ENCODE measurements around the gene TSC2. TPM values are rescaled to one million over a fixed set of nuclear protein-coding genes. Genes with fewer than 3 reads are reported as not detected.

The TSC2 gene
- total and polyA plus RNA-seq, 2 experiments from 2014 or later, result 52.2 to 53.7 TPM

DNA sequence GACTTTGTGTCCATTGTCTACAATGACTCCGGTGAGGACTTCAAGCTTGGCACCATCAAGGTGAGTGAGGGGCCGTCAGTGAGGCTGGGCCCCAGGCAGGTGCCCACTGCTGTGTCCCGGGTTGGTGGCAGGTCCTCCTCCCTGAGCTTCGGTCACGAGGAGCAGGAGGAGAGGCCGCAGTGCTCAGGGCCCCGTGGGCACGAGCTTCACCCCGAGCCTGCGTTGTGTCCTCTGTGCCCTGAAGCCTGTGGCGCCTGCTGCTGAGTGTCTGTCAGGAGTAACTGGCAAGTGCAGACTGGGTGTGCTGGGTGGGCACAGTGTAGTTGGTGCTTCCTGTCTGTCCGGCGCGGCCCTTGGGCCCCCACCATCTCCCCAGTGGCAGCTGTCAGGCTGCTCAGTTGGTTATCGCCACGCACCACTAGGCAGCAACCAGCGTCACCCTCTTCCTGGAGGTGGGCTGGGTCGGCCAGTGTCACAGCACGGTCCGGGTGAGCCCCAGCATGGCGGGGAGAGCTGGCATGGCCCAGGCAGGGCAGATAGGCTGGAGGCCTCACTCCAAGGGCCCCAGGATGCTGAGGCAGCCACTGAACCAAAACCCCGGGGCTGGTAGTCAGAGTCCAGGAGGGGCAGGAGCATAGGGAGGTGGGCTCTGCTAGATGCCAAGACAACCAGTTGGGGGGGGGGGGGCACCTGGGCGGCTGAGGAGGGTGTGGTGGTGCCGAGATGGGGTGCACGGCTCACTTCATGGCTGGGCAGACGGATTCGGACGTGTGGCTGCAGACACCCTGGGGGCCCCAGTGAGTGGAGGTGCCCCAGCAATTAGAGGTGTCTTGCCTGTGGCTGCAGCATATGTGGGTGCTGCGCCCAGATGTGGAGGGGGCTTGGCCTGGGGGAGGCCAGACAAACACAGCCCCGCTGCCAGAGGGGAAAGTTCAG, 39.3 kb downstream of the TSC2 start:
- in situ Hi-C loops (cut with MboI), result no loop called here
- Histone ChIP-seq H3K9me2 (ENCODE audit: insufficient read depth) (no peaks in the 10 kb centered on the region), H4K20me1 (ENCODE audit: insufficient read depth) (no peaks in the 10 kb centered on the region), H3K4me1 (ENCODE audit: insufficient read depth) (no peaks in the 10 kb centered on the region), H2AFZ (no peak overlapping the region), H3K9me3 (ENCODE audit: low read depth) (no peaks in the 10 kb centered on the region), H3K9ac (no peak overlapping the region), H3K27ac (no peak overlapping the region), H3K36me3 (ENCODE audit: low read depth) (peaks cover 16% of the 10 kb centered on the region; the same call in 1 of the 2 replicates), H3K79me2 (ENCODE audit: insufficient read depth) (no peaks in the 10 kb centered on the region), H3K4me3 (no peak overlapping the region), H3K27me3 (replicated peaks; ENCODE audit: insufficient read depth) (no peaks in the 10 kb centered on the region), H3F3A (ENCODE audit: insufficient read depth) (0 out of 2 replicates have a peak, but pooled peaks cover 10% of the 10 kb centered on the region), H3K4me2 (ENCODE audit: unreplicated experiment) (no peak overlapping the region)
- DNase-seq, result no peak
- 88 to 90% methylated on average over 29 to 30 of the region's 30 CpGs for WGBS, 2 experiments (ENCODE audit: low coverage in 1 of 2, low lambda C conversion rate in 2 of 2, missing lambda C conversion rate in 2 of 2)
- TF ChIP-seq EZH2 (IDR thresholded peaks at IDR 0.05; ENCODE audit: insufficient read depth, poor library complexity, severe bottlenecking) (no peak), EZH2phosphoT487 (IDR thresholded peaks at IDR 0.05; ENCODE audit: insufficient read depth, low read depth) (no peak)

DNA sequence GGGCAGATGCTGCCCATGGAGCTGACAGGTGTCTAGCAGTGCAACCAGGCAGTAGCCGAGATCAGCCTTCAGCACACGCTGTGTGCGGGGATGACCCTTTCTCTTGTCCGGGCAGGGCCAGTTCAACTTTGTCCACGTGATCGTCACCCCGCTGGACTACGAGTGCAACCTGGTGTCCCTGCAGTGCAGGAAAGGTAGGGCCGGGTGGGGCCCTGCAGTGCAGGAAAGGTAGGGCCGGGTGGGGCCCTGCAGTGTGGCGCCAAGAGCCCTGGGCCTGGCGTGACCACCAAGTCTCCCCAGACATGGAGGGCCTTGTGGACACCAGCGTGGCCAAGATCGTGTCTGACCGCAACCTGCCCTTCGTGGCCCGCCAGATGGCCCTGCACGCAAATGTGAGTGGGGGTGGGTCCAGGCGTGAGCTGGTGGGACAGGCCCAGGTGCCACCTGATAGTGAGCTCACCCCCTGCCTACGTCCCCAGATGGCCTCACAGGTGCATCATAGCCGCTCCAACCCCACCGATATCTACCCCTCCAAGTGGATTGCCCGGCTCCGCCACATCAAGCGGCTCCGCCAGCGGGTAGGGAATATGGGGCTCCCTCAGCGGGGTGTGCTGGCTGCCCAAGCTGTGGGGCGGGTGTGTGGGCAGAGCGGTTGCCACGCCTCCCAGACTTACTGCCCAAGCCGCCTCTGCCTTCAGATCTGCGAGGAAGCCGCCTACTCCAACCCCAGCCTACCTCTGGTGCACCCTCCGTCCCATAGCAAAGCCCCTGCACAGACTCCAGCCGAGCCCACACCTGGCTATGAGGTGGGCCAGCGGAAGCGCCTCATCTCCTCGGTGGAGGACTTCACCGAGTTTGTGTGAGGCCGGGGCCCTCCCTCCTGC, 40.2 kb downstream of the TSC2 start:
- Histone ChIP-seq H3K9me2 (ENCODE audit: insufficient read depth) (no peaks in the 10 kb centered on the region), H3K9me3 (ENCODE audit: low read depth) (no peaks in the 10 kb centered on the region), H3K4me3 (no peak overlapping the region), H3K79me2 (ENCODE audit: insufficient read depth) (no peaks in the 10 kb centered on the region), H4K20me1 (ENCODE audit: insufficient read depth) (no peaks in the 10 kb centered on the region), H3K27ac (no peak overlapping the region), H3F3A (ENCODE audit: insufficient read depth) (0 out of 2 replicates have a peak, but pooled peaks cover 10% of the 10 kb centered on the region), H3K4me1 (ENCODE audit: insufficient read depth) (no peaks in the 10 kb centered on the region), H3K36me3 (ENCODE audit: low read depth) (peaks cover 24% of the 10 kb centered on the region; the same call in 1 of the 2 replicates), H2AFZ (no peak overlapping the region), H3K4me2 (ENCODE audit: unreplicated experiment) (no peak overlapping the region), H3K9ac (no peak overlapping the region), H3K27me3 (replicated peaks; ENCODE audit: insufficient read depth) (no peaks in the 10 kb centered on the region)
- TF ChIP-seq EZH2 (IDR thresholded peaks at IDR 0.05; ENCODE audit: insufficient read depth, poor library complexity, severe bottlenecking) (no peak), EZH2phosphoT487 (IDR thresholded peaks at IDR 0.05; ENCODE audit: insufficient read depth, low read depth) (no peak)
- WGBS, 2 experiments (ENCODE audit: low coverage in 1 of 2, low lambda C conversion rate in 2 of 2, missing lambda C conversion rate in 2 of 2), result 90% methylated on average over 36 to 41 of the region's 41 CpGs
- in situ Hi-C loops (cut with MboI), result no loop called here
- DNase-seq, result no peak

DNA sequence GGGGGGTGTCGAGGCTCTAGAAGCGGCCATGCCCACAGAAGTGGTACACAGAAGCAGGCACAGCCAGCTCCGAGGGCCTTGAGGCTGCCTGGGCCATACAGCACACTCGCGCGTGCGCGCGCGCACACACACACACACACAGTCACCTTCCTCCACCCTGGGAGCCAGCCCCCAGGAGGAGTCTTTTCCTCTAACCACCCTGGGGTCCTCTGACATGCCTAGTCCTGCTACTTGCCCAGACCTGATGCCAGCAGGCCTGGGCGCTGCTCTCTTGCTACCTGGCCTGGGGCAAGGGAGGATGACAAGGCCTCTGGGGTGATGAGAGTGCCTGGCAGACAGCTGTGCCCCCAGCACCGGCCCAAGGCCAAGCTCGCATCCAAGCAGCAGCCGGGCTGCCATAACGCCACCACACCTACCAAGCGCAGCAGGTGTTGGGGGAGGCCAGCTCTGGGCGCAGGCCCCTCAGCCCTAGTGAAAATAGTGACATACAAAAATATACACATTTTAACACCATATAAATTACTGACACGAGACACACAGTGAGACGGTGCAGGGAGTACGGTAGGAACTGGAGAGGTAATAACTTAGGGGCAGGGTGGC, 41.1 kb downstream of the TSC2 start:
- DNase-seq, result no peak
- no peaks in the 10 kb centered on the region for H3K4me1 ChIP-seq (ENCODE audit: insufficient read depth)
- peaks cover 24% of the 10 kb centered on the region; the same call in 1 of the 2 replicates for H3K36me3 ChIP-seq (ENCODE audit: low read depth)
- H3K9me2 ChIP-seq (ENCODE audit: insufficient read depth), result no peaks in the 10 kb centered on the region
- H4K20me1 ChIP-seq (ENCODE audit: insufficient read depth), result no peaks in the 10 kb centered on the region
- H3K79me2 ChIP-seq (ENCODE audit: insufficient read depth), result no peaks in the 10 kb centered on the region
- H3K4me2 ChIP-seq (ENCODE audit: unreplicated experiment), result no peak overlapping the region
- no peak overlapping the region for H3K27ac ChIP-seq
- H3K4me3 ChIP-seq, result no peak overlapping the region
- no peak overlapping the region for H2AFZ ChIP-seq
- no peak overlapping the region for H3K9ac ChIP-seq
- TF ChIP-seq EZH2phosphoT487 (IDR thresholded peaks at IDR 0.05; ENCODE audit: insufficient read depth, low read depth), result no peak
- TF ChIP-seq EZH2 (IDR thresholded peaks at IDR 0.05; ENCODE audit: insufficient read depth, poor library complexity, severe bottlenecking), result no peak
- H3K9me3 ChIP-seq (ENCODE audit: low read depth), result no peaks in the 10 kb centered on the region
- H3F3A ChIP-seq (ENCODE audit: insufficient read depth), result 0 out of 2 replicates have a peak, but pooled peaks cover 10% of the 10 kb centered on the region
- in situ Hi-C loops (cut with MboI), result no loop called here
- WGBS, 2 experiments (ENCODE audit: low coverage in 1 of 2, low lambda C conversion rate in 2 of 2, missing lambda C conversion rate in 2 of 2), result 88 to 90% methylated on average over 16 to 20 of the region's 20 CpGs
- H3K27me3 ChIP-seq (replicated peaks; ENCODE audit: insufficient read depth), result no peaks in the 10 kb centered on the region
